ENCODE measurements around the gene FBLN1. TPM values are rescaled to one million over a fixed set of nuclear protein-coding genes. Genes with fewer than 3 reads are reported as not detected.

The FBLN1 gene
- total RNA-seq, 4 donors from 2014 or later, result 33.7 to 546 (median 86.3) TPM

DNA sequence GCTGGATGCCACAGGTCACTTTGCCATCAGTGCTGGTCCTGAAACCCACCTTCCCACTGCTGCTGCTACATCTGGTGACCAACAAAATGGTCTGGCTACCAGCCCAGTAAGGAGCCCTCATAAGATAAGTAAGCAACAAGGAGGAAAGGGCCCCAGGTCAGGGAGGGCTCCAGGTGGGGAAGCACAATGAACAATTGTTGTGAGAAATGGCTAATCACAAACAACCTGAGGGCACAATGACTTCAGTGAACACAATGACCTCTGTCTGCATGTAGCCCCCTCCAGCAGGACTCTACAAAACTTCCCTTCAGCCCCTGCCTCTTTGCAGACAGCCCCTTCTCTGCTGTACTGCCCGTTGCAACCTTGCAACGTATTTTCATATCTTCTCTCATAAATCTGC lies 19.4 kb upstream of the FBLN1 start:
- Histone ChIP-seq H3K4me3 (no peak overlapping the region), H3K4me1 (no peaks in the 10 kb centered on the region), H3K27ac (no peak overlapping the region), H3K36me3 (no peaks in the 10 kb centered on the region), H3K27me3 (no peaks in the 10 kb centered on the region), H3K9me3 (no peaks in the 10 kb centered on the region)
- 83 to 96% methylated on average over 2 of the region's 2 CpGs for WGBS, 2 donors
- no peak for DNase-seq
- TF ChIP-seq, protein P1, sequence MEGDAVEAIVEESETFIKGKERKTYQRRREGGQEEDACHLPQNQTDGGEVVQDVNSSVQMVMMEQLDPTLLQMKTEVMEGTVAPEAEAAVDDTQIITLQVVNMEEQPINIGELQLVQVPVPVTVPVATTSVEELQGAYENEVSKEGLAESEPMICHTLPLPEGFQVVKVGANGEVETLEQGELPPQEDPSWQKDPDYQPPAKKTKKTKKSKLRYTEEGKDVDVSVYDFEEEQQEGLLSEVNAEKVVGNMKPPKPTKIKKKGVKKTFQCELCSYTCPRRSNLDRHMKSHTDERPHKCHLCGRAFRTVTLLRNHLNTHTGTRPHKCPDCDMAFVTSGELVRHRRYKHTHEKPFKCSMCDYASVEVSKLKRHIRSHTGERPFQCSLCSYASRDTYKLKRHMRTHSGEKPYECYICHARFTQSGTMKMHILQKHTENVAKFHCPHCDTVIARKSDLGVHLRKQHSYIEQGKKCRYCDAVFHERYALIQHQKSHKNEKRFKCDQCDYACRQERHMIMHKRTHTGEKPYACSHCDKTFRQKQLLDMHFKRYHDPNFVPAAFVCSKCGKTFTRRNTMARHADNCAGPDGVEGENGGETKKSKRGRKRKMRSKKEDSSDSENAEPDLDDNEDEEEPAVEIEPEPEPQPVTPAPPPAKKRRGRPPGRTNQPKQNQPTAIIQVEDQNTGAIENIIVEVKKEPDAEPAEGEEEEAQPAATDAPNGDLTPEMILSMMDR (IDR thresholded peaks at IDR 0.05), result no peak
- no peak for TF ChIP-seq POLR2A (IDR thresholded peaks at IDR 0.05)
- intact Hi-C loops (cut with DNase I), result no loop called here

DNA sequence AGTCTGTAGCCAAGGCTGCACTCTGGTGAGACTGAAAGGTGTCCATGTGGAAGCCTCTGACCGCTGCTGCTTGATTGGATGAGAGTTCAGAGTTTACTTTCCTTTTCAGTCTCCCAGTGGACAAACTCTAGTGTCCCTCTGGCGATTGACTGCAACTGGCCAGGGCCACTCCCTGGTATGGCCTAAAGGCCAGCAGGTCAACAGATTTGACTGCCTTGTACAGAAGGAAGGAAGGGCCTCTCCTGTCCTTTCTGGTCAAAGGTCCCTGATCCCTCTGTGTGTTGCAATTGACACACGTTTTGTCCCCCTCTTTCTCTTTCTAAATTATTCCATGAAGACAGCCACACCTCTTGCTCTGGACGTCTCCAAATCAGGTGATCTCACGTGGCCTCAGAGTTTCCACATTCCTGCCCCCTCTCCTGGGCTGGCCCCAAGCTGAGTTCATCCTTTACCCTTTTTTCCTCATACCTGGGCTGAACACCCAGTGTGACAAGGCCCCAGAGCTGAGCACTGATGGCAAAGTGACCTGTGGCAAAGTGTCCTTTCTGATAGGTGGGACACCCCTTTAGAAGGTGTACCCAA lies 18.7 kb upstream of the FBLN1 start:
- H3K9me3 ChIP-seq, result no peaks in the 10 kb centered on the region
- DNase-seq, result no peak
- H3K27me3 ChIP-seq, result no peaks in the 10 kb centered on the region
- intact Hi-C loops (cut with DNase I), result no loop called here
- H3K27ac ChIP-seq, result no peak overlapping the region
- WGBS, 2 donors, result 60 to 72% methylated on average over 5 of the region's 5 CpGs
- H3K4me1 ChIP-seq, result no peaks in the 10 kb centered on the region
- no peak overlapping the region for H3K4me3 ChIP-seq
- TF ChIP-seq, protein P1 (IDR thresholded peaks at IDR 0.05), result no peak
- no peak for TF ChIP-seq POLR2A (IDR thresholded peaks at IDR 0.05)
- H3K36me3 ChIP-seq, result no peaks in the 10 kb centered on the region

DNA sequence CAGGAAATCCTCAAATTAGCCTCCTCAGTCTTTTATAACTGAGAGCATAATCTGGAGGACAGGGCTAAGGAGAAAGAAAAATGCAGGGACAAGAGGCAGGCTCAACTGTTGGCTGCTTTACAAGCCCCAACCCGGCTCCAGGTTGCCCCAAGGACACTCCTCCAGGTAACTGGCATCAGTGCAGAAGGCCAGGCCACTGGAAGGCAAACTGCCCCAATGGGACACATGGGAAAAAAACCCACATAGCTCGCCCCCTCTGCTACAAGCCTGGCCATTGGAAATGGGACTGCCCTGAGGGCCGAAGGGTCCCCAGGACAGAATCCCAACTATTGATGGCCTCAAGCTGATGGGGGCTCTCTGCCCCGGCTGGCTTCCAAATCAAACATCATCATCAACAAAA lies 17.9 kb upstream of the FBLN1 start:
- 67 to 76% methylated on average over 2 to 4 of the region's 4 CpGs for WGBS, 2 donors
- Histone ChIP-seq H3K27ac (no peak overlapping the region), H3K4me1 (no peaks in the 10 kb centered on the region), H3K9me3 (no peaks in the 10 kb centered on the region), H3K36me3 (no peaks in the 10 kb centered on the region), H3K27me3 (no peaks in the 10 kb centered on the region), H3K4me3 (no peak overlapping the region)
- no peak for DNase-seq
- intact Hi-C loops (cut with DNase I), result no loop called here
- no peak for TF ChIP-seq POLR2A (IDR thresholded peaks at IDR 0.05)
- TF ChIP-seq, protein P1 (IDR thresholded peaks at IDR 0.05), result no peak

- TF ChIP-seq, protein P1 (IDR thresholded peaks at IDR 0.05), result no peak
- TF ChIP-seq POLR2A (IDR thresholded peaks at IDR 0.05), result no peak
- no peaks in the 10 kb centered on the region for H3K27me3 ChIP-seq
- H3K36me3 ChIP-seq, result no peaks in the 10 kb centered on the region
- 89 to 92% methylated on average over 4 of the region's 4 CpGs for WGBS, 2 donors
- intact Hi-C loops (cut with DNase I), result no loop called here
- no peak overlapping the region for H3K4me3 ChIP-seq
- no peak overlapping the region for H3K27ac ChIP-seq
- no peaks in the 10 kb centered on the region for H3K4me1 ChIP-seq
- DNase-seq, result no peak
- H3K9me3 ChIP-seq, result no peaks in the 10 kb centered on the region
Measured at GRCh38 chr22:45485261-45485660, 17.4 kb upstream of the FBLN1 start.

- H3K4me1 ChIP-seq, result peaks cover 0 to 15% (median 7%) of the 10 kb centered on the region in 3 donors
- intact Hi-C loops (cut with DNase I), result no loop called here
- TF ChIP-seq, protein P1 (IDR thresholded peaks at IDR 0.05), result no peak
- no peak for TF ChIP-seq POLR2A (IDR thresholded peaks at IDR 0.05)
- H3K27ac ChIP-seq, result no peak overlapping the region
- H3K27me3 ChIP-seq, result peaks cover 0 to 4% (median 0%) of the 10 kb centered on the region in 4 donors
- whole genome bisulfite sequencing, 2 donors, result 78 to 88% methylated on average over 4 of the region's 4 CpGs
- H3K9me3 ChIP-seq, result no peaks in the 10 kb centered on the region
- H3K4me3 ChIP-seq, result no peak overlapping the region
- H3K36me3 ChIP-seq, result no peaks in the 10 kb centered on the region
- DNase-seq, result no peak
Measured at GRCh38 chr22:45488764-45489370, 13.8 kb upstream of the FBLN1 start.
